Activated CD8-positive, alpha-beta memory T cell treated with anti-CD3 and anti-CD28 coated beads, Interleukin-2, amount 50 U/mL, for 24 hours (primary cell): ENCODE data around the gene PRSS21.

Experiments used
- DNase-seq: peaks from one replicate; pipeline ENCODE4 v3.0.0-alpha.2; 2020; ENCODE audit errors: extremely low read depth

The PRSS21 gene

DNA sequence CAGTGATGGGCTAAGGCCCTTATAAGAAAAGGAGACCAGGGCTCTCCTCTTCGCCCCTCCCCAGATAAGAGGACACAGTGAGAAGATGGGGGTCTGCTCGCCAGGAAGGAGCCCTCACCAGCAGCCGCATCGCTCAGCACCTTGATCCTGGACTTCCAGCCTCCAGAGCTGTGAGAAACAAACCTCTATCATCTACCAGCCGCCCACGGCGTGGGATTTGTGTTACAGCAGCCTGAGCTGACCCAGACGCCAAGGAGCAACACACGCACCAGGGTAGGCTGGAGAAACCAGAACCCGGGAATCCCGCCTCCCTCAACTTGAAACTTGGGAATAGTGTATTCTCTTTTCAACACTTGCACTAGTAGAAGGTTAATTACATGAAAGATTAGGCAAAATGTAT lies 8.9 kb downstream of the PRSS21 start:
- DNase-seq, result no peak

DNA sequence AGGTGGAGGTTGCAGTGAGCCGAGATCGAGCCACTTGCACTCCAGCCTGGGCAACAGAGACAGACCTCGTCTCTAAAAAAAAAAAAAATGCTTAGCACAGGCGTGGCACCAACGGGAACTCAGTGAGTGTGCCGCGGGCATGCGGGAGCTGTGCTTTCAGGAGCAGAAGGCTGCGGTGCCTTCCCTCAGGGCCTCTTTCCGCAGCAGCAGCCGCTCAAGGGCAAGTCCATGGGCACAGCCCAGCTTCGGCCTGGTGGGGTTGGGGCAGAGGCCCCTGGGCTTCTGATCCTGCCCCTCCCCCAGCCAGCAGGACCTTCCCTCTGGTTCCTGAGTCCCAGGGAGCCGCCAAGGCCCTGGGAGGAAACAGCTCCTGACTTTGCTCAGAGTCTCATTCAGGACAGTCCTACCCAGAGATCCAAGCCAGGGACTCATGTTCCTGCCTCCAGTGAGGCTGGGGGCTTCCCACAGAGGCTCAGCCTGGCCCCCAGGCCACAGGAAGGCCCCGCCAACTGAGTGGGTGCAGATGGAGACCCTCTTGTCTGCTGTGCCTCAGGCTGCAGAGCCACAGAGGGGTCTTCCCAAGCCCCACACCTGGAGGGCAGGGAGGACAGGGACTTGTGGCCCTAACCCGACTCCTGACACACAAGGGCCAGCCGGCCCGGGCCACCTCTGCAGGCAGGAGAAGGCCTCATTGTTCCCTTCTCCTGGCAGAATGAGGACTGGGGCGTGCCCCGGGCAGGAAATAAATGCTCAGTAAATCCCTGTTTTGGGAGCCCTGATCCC lies 9.7 kb downstream of the PRSS21 start:
- DNase-seq, result no peak

DNA sequence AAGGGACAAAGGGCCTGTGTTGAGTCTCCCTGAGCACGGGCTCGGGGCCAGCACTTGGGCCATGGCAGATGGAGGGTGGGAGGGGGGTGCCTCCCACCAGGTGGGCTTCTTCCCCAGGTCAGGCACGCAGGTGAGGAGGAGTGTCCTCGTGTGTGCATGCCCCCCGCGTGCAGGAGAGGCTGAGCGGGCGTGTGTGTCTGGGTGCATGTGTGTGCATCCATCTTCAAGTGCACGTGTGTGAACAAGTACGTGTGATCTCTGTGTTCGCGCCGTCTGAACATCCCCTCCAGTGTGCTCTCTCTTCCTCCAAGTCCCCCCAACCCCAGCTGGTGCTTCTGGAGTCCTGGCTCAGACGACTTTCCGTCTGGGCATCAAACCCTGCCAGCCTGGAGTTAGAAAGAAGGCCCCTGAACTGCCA lies 10.3 kb downstream of the PRSS21 start:
- DNase-seq, result no peak

DNA sequence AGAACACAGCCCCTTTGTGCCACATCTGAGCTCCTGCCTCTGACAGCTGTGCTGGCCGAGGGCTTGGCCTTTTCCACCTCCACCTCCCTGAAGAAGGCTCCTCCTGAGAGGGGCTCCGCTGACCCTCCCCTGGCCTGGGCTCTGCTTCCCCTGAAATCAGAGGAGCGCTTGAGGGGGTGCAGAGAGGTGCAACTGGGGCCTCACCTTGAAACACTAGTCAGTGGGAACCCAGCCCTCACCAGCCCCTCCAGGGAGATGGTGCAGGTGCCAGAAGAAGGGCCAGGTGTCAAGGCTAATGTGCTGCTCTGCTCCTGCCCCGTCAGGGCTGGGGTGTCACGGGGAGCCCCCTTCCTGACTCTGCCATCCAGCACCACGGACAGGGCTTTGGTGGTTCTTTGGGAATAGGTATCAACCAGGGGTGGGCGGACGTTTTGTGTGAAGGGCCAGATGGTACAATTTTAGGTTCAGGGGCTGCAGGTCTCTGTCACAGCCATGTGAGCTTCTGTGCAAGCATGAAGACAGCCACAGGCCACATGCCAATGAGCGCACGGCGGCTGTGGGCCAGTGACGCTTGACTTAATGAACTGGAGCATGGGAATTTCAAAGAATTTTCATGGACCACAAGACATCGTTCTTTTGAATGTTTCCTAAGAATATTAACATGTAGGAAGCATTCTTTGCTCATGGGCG lies 10.9 kb downstream of the PRSS21 start:
- DNase-seq, result no peak

DNA sequence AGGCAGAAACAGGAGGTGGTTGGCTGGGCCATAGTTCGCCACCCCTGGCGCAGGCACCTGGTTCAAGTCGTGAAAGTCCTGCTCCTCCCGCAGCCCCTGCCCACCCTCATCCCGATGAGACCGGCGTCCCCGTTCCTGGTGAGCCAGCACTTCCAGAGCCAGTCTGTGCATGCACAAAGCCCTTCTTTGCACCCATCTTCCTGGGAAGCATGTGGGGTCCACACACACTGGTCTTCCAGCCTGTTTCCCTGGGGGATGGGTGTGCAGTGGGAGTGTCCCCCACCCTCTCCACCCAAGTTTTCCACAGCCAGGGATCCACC lies 11.4 kb downstream of the PRSS21 start:
- no peak for DNase-seq

DNA sequence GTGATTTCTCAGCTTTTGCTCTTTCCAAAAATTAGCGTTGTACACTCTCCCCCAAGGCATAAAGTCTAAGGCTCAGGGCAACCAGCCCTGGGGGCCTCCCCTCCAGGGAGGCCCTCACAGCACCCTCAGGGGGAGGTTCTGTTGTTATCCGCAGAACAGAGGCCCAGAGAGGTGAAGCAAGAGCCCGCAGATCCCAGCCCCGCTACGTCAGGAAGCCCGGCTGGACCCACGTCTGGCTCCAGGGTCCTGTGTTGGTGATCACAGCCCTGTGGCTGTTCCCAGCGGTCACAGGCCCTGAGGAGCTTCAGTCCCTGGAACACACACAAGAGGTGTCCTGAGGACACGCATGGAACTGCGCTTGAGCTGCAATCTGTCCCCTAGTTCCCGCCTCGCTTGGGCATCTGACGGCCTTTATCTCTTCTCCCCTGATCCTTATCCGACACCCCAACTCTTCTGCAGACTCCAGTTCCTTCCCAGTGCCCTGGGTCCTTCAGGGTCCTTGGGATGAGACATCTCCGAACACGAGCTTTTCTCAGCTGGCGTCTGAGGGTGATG lies 11.9 kb downstream of the PRSS21 start:
- no peak for DNase-seq

DNA sequence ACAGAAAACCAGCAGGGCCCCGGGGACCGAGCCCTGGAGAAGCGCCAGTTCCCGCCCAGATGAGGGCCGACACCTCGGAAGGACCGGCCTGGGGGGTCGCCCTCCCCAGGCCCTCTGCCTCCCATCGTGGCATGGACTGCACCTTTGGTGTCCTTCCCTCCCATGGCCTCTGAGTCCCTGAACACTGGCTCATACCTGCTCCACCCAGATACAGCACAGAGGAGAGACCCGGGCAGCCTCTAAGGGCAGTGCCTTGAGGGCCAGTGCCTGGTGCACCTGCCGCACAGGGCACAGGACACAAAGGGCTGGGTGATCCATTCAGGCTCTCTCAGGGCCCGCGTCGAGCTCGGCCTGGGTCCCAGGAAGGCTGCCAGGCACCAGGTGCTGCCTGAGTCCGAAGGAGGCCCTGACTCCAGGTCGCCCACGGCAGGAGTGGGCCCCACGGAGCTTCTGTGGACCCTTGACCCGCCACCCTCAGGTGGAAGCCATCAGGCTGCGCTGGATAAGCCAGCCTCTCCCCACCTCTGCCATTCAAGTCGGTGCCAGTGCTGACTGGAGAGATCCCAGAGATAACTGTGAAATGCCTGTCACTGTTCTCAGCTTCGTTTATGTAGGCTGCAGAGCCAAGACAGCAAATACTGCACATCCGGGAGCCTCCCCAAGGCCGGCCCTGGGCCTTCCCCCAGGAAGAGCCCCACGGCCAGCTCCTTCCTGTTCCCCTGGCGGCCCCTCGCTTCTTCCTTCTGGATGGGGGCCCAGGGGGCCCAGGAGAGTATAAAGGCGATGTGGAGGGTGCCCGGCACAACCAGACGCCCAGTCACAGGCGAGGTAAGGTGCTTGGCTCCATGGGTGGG lies 12.7 kb downstream of the PRSS21 start, which contains the start of gene ZG16B:
TSS of gene ZG16B (plus strand) at position 803 of the 854 bp plus-strand sequence. CDS start 139 bp downstream, outside the sequence.
- no peak for DNase-seq

DNA sequence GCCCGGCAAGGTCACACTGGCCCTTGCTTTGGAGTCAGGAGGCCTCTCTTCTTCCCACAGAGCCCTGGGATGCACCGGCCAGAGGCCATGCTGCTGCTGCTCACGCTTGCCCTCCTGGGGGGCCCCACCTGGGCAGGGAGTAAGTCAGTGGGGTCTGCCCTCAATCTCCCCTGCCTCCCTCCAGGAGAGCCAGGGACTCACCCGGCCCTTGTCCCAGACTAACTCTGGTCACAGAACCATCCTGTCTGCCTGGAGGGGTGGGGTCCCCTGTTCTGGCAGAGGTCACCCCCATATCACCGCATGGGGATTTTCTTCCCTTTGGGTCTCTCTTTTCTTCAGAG lies 13.3 kb downstream of the PRSS21 start:
- no peak for DNase-seq

DNA sequence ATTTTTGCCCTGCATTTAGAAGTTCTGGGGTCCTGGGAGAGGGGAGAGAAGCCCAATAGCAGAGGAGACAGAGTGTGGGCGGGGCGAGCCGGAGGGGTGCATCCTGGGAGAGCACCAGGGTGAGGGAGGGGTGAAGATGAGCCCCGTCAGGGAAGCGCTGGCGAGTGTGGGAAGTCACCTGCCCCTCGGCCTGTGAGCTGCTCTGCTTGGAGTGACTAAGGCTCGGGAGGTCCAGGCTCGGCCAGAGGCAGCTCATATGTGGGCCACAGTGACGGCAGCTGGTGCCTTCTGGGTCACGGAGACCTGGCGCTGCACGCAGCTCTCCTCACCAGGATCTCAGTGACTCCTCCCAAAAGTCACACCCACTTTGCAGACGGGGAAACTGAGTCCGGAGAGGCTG lies 14.2 kb downstream of the PRSS21 start:
- DNase-seq, result no peak

DNA sequence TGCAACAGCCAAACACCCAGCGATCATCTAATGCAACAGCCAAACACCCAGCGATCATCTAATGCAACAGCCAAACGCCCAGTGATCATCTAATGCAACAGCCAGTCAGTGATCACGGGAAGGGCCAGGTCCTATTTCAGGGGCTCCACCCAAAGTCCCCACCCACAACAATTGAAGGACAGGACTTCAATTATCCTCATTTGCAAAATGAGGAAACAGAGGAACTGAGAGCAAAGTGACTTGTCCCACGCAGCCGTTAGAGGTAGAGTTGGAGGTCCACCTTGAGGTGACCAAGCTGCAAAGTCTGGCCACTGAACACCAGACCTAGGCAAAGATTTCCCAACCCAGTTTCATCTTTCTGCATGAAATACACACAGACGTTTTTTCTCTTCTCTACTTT lies 16.7 kb downstream of the PRSS21 start:
- no peak for DNase-seq

DNA sequence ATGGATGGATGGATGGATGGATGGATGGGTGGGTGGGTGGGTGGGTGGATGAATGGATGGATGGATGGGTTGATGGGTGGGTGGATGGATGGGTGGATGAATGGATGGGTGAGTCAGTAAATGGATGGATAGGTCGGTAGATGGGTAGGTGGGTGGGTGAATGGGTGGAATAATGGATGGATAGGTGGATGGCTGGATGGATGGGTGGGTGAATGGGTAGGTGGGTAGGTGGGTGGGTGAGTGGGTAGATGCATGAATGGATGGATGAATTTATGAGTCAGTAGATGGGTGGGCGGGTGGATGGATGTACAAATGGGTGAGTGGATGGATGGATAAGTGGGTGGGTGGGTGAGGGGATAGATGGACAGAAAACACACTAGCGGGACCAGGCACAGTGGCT lies 17.9 kb downstream of the PRSS21 start:
- no peak for DNase-seq

DNA sequence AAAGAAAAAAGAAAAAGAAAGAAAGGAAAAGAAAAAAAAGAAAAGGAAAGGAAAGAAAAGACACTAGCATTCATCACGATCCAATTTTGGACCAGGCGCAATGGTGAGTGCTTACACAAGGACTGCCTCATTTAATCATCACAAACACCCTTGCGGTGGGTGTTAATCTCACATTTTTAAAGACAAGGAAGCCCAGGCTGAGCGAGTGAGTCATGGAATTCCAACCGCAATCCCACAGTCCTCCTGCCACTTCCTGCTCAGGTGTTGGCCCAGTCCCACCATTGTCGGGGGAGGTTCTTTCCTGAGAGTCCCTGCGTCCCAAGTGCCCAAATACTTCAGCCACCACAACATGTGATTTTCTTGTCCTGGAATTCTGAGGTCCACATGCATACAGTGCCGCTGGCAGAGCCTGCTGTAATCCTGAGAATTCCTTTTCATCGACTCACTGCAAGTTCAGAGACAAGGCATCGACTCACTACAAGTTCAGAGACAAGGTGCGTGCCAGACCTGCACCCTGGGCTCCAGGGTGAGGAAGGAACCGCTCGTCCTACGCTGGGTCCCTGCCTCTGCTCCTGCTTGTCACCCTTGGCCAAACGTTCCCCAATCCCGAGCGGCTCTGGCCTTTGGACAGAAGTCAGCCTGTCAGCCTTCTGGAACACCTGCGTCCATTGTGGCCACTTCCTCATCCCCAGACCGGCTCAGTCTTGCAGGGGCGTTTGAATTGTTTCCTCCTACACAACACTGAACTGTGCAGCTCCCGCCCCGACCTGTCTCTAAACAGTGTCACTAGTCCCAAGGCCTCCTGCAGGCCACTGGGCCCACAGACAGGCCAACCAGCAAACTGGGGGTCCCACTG lies 18.8 kb downstream of the PRSS21 start:
- no peak for DNase-seq

DNA sequence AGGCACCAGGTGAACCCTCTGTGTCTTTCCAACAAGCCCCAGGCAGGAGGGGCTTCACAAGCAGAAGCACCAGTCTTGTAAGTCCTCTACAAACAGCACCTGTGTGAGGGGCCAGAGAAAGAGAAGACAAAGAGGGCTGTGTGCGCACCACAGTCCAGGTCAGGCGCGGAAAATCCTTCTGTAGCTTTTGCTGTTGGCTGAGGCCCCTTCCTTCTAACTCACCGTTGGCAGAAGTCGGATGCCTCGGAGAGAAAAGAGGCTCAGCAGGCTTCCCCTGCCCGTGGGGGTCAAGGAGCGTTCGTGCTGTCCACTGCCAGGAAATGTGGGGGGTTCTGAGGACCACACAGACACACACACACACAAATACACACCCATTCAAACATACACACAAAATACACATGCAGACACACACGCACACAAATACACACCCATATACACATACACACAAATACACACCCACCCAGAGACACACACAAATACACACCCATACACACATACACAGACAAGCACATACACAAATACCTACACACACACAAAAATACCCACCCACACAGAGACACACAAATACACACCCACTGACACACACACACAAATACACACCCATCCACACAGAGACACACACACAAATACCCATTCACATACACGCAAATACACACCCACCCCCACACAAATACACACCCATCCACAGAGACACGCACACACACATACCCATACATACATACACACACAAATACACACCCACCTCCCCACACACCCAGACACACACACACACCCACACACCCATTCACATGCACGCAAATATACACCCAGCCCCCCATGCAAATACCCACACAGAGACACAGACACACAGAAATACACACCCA lies 19.8 kb downstream of the PRSS21 start:
- DNase-seq, result no peak

DNA sequence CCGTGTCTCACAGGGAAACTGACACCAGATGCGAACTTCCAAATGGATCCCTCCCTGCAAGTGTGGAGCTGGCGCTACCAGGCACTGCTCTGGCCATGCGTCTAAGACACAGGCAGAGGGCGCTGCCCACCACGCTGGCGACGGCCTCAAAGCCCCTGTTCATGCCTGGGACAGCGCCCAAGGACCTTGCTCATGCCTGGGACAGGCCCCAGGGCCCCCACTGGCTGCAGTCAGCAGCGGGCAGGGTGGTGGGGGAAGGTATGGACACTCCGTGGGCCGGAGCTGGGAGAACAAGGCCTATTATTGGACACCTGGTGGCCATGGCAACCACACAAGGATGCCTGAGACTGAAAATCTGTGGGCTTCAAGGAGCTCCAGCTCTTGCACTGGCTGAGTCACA lies 21.9 kb downstream of the PRSS21 start:
- no peak for DNase-seq

DNA sequence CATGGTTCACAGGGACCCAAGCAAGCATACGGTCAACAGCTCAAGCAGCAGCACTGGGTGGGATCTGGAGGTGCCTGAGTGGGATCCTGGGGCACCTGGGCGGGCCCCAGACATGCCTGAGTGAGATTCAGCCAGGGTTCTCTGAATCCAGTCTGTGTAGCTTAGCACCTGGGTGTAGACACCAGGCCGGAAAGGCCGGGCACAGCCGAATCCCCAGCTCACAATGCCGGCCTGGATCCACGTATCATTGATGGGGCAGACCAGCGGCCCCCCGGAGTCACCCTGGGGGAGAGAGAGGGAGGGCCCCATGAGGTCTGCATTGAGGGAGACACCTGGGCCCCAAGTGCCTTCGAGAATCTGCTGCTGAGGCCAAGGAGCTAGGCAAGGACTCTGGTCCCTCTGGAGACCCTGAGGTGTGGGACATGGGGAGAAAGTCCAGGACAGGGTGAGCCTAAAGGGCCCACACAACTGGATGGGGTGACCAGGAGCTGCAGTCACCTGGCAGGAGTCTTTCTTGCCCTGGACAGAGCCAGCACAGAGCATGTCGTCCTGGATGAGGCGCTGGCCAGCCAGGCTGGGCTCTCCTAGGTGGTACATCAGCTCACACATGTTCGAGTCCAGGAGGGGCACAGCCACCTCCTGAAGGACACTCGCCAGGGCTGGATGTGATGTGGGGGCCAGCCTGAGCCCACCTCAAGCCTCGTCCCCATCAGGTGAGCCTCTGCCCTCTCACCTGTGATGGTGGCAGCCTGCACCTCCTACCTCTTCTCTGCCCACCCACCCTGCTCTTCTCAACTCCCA lies 22.8 kb downstream of the PRSS21 start:
- DNase-seq, result no peak

DNA sequence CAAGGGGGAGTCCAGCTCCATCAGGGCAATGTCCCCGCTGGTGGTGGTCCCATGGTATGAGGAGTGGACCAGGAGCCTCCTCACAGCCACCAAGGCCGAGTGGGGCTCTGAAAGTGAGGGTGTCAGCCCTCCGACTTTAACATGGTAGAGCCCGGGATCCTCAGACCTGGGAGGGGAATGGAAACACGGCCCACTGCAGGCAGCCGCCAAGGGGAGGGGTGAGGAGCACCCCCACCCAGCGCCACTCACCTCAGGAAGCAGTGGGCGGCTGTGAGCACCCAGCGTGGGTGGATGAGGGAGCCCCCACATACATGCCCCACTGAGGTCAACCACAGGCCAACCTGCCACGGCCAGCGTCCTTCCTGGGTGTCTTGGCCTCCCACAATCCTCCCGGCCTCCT lies 23.9 kb downstream of the PRSS21 start:
- DNase-seq, result no peak

DNA sequence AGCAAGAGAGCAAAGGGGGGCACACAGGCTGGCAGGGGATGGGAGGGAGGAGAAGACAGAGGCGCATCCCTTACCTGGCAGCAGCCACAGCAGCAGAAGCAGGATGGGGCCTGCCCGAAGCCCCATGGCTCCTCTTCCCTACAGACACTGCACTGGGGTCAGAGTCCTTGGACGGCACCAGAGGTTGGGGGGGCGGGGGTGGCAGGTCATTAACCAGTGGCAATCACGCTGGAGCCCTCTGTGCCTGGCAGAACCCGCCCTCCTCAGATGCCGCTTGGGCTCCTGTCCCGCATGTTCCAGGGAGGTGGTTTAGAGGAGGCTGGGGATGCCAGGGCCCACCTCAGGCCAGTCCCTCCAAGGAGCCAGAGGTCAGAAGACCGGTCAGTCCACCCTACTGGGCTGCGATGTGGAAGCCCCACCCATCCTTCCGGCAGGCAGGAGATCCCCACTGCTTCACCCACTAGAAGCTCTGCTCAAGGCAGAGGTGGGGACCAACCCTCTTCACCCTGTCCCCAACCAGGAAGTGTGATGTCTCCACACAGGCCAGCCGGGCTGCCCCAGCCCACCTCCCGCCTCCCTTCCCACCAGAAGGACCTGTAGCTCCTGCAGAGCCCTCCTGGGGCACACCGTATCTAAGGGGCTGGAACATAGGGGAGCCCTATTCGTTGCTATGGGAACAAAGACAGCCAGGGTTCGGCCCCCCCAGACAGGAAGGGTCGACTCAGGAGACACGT lies 24.7 kb downstream of the PRSS21 start:
- no peak for DNase-seq

DNA sequence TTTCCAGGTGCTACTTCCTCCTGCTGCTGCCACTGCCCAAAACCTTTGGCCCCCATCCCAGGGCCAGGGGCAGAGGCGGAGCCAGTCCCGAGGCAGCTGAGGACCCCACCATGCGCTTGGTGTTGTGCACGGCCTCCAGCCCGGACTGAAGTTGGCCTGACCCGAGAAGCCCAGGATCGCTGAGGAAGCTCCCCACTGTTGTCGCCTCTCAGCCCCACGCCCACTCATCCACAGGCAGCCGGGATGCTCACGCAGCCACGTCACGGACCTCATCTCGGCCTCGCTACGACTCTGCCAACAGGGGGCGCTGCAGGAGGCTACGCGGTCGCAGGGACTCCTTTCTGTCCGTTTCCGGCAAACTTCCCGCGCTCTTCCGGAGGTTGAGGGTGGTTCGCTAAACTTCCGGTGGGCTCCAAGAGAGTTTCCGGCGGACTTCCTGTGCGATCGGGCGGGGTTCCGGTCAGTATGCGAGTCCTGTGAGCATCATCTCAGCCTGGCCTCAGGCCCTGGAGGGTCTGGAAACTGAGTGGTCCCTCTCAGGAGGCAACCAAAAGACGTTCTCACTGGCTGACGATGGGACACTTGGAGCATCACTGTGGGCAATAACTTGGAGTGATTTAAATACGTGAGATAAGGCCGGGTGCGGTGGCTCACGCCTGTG lies 25.4 kb downstream of the PRSS21 start:
- DNase-seq, result peak; percentile 73
